Stomach (tissue), 9 donors: ENCODE results near the gene C1QTNF7. TPM values are rescaled to one million over a fixed set of nuclear protein-coding genes. Genes with fewer than 3 reads are reported as not detected.

Experiments used
- DNase-seq, 2 donors: peaks; one replicate each; pipeline versions ENCODE4 v3.0.0 to v3.0.0-alpha.2; 2013 to 2019
- H3K27ac ChIP-seq, 5 donors: fragments of 200-600 bp in 4 of 5; sonication (generic) in 4 of 5; one replicate each; pipeline ENCODE4 v1.5.1; 2013 to 2019; ENCODE audit warnings: mild to moderate bottlenecking in 1 of 5, moderate library complexity in 1 of 5
- H3K27me3 ChIP-seq, 3 donors: fragments of 200-600 bp; sonication (generic); one replicate each; pipeline ENCODE4 v1.5.1; 2017 to 2019; ENCODE audit warnings: mixed run types in 1 of 3
- H3K36me3 ChIP-seq, 4 donors: fragments of 200-600 bp; sonication (generic); 1 replicate in 3 of 4; 2 replicates in 1 of 4; pipeline ENCODE4 v1.5.1; 2016 to 2019
- H3K4me1 ChIP-seq, 4 donors: fragments of 200-600 bp; sonication (generic); one replicate each; pipeline ENCODE4 v1.5.1; 2016 to 2019
- H3K4me3 ChIP-seq, 4 donors: fragments of 200-600 bp; sonication (generic) in 3 of 4; one replicate each; pipeline ENCODE4 v1.5.1; 2016 to 2019; ENCODE audit warnings: mild to moderate bottlenecking in 1 of 4
- H3K9me3 ChIP-seq, 4 donors: fragments of 200-600 bp; sonication (generic); one replicate each; pipeline ENCODE4 v1.5.1; 2016 to 2019
- EP300 ChIP-seq: sonication (generic); formaldehyde crosslinking; IDR thresholded peaks from one replicate; pipeline ENCODE4 v1.6.1; 2017; ENCODE audit warnings: antibody characterized with exemption
- POLR2A ChIP-seq, 4 donors: fragments of 450-650 bp; IDR thresholded peaks; one replicate each; pipeline ENCODE4 v1.6.1; 2016; ENCODE audit warnings: antibody characterized with exemption in 4 of 4, control low read depth in 2 of 4, mild to moderate bottlenecking in 1 of 4, moderate library complexity in 1 of 4
- POLR2AphosphoS5 ChIP-seq, 3 donors: sonication (generic); formaldehyde crosslinking; IDR thresholded peaks; one replicate each; pipeline ENCODE4 v1.6.1; 2016; ENCODE audit warnings: antibody characterized with exemption in 3 of 3
- WGBS, 5 donors: extraction: QIAGEN DNeasy Blood & Tissue Kit in 3 of 5; methylation state at CpG; one replicate each; pipeline versions ENCODE4 v1.1.5 to v1.1.7; 2013 to 2018; 5-methylcytosine and 5-hydroxymethylcytosine counted together
- intact Hi-C: fragments of 100-400 bp; cut with DNase I; formaldehyde crosslinking; loops from one replicate; pipeline ENCODE4 v1.15.1; 2023; ENCODE audit warnings: low total_unique reads
- polyA plus RNA-seq, 3 donors: library from polyadenylated mRNA; stranded (reverse); fragments of 200-250 nt; gene quantifications; one replicate each; pipeline ENCODE4 v1.2.3, GENCODE V29; 2013
- small RNA-seq, 4 donors: library from RNA; depleted of rRNA; stranded (forward); fragments of <200 nt; gene quantifications; one replicate each; pipeline ENCODE3, GENCODE V24; 2016
- total RNA-seq, 5 donors: library from RNA; depleted of rRNA; stranded (reverse); fragments of >200 nt; gene quantifications; one replicate each; pipeline versions ENCODE4 v1.1.0 to v1.2.3, GENCODE V29; 2014 to 2016
- TF ChIP-seq, protein P1 (sequence below), 7 experiments: fragments of 450-650 bp in 4 of 7; fragments of 200-600 bp in 3 of 7; sonication (generic) in 3 of 7; IDR thresholded peaks; one replicate each; pipeline ENCODE4 v1.5.1; 2016 to 2019; ENCODE audit warnings: antibody characterized with exemption in 7 of 7, control low read depth in 2 of 7, mild to moderate bottlenecking in 1 of 7
- donor health status: healthy with polysubstance abuse.
- donor health status: Bipolar disorder and iron deficiency.
- donor health status: healthy.

Gene C1QTNF7
- total and polyA plus RNA-seq, 8 donors, result 0.68 to 73.2 (median 4.0) TPM

DNA sequence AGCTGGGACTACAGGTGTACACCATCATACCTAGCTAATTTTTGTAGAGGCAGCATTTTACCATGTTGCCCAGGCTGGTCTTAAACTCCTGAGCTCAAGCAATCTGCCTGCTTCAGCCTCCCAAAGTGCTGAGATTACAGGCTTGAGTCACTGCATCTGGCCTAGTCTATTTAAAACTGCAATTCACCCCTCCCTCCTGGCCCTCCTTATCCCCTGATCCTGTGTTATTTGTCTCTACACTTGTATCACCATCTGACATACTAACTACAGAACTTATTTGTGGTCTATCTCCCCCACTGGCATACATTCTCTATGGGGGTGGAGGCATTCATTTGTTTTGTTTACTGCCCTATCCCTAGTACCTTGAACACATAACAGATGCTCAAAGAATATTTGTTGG, 65.6 kb downstream of the C1QTNF7 start:
- TF ChIP-seq, protein P1, sequence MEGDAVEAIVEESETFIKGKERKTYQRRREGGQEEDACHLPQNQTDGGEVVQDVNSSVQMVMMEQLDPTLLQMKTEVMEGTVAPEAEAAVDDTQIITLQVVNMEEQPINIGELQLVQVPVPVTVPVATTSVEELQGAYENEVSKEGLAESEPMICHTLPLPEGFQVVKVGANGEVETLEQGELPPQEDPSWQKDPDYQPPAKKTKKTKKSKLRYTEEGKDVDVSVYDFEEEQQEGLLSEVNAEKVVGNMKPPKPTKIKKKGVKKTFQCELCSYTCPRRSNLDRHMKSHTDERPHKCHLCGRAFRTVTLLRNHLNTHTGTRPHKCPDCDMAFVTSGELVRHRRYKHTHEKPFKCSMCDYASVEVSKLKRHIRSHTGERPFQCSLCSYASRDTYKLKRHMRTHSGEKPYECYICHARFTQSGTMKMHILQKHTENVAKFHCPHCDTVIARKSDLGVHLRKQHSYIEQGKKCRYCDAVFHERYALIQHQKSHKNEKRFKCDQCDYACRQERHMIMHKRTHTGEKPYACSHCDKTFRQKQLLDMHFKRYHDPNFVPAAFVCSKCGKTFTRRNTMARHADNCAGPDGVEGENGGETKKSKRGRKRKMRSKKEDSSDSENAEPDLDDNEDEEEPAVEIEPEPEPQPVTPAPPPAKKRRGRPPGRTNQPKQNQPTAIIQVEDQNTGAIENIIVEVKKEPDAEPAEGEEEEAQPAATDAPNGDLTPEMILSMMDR (IDR thresholded peaks at IDR 0.05), result no peak
- no peak for TF ChIP-seq POLR2AphosphoS5 (IDR thresholded peaks at IDR 0.05)
- TF ChIP-seq EP300, result no peak
- TF ChIP-seq POLR2A (IDR thresholded peaks at IDR 0.05), result no peak
- Histone ChIP-seq H3K4me1 (peaks cover 0 to 8% (median 2%) of the 10 kb centered on the region in 4 donors), H3K36me3 (peaks cover 0 to 29% (median 0%) of the 10 kb centered on the region in 4 donors), H3K27me3 (no peaks in the 10 kb centered on the region), H3K4me3 (no peak overlapping the region), H3K27ac (no peak overlapping the region), H3K9me3 (peaks cover 0 to 10% (median 6%) of the 10 kb centered on the region in 4 donors)
- no peak for DNase-seq
- intact Hi-C loops, result no loop called here

DNA sequence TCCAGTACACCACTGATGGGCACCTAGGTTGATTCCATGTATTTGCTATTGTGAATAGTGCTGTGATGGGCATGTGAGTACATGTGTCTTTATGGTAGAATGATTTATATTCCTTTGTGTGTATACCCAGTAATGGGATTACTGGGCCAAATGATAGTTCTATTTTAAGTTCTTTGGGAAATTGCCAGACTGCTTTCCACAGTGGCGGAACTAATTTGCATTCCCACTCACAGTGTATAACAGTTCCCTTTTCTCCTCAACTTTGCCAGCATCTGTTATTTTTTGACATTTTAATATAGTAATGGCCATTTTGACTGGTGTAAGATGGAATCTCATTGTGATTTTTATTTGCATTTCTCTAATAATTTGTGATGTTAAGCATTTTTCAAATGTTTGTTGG, 67.8 kb downstream of the C1QTNF7 start:
- Histone ChIP-seq H3K4me3 (no peak overlapping the region), H3K4me1 (peaks cover 0 to 4% (median under 1%) of the 10 kb centered on the region in 4 donors), H3K27me3 (no peaks in the 10 kb centered on the region), H3K27ac (no peak overlapping the region), H3K36me3 (peaks cover 0 to 11% (median 0%) of the 10 kb centered on the region in 4 donors), H3K9me3 (peaks cover 0 to 5% (median 5%) of the 10 kb centered on the region in 4 donors)
- intact Hi-C loops, result no loop called here
- DNase-seq, result no peak
- TF ChIP-seq, protein P1 (IDR thresholded peaks at IDR 0.05), result no peak
- no peak for TF ChIP-seq POLR2AphosphoS5 (IDR thresholded peaks at IDR 0.05)
- TF ChIP-seq EP300, result no peak
- TF ChIP-seq POLR2A (IDR thresholded peaks at IDR 0.05), result no peak
- WGBS, 5 donors, result 72 to 90% (median 83%) methylated on average over 1 of the region's 1 CpG

Small RNA genes within 50 kb of the gene (small RNA-seq; reads per million reads assigned to genes)
- 0 reads per million in 4 donors for gene AC007016.1

Other genes with a start within 250 kb of the C1QTNF7 start
- gene CC2D2A, start 41.8 kb downstream of the C1QTNF7 start, total RNA-seq, result 10 to 100 TPM; 12.5 to 32.7 (median 16.5) TPM
- gene CC2D2A, start 41.8 kb downstream of the C1QTNF7 start, polyA plus RNA-seq, result 10 to 100 TPM in 2 of 3 donors, 1 to 10 TPM in 1; 5.7 to 12.7 (median 11.4) TPM
- 100 to 1,000 TPM in 3 of 5 donors, 10 to 100 TPM in 2; 15.6 to 196 (median 108) TPM for gene FBXL5, start 227.3 kb downstream of the C1QTNF7 start, total RNA-seq
- 10 to 100 TPM; 36.4 to 75.5 (median 44.3) TPM for gene FBXL5, start 227.3 kb downstream of the C1QTNF7 start, polyA plus RNA-seq